22Rv1 (cell line): ENCODE results near the gene ARHGEF9.

ENCODE experiments used
- ZFX ChIP-seq: fragments of 450-650 bp; IDR thresholded peaks from 2 replicates; pipeline ENCODE4 v1.6.1; 2017; ENCODE audit warnings: antibody characterized with exemption, borderline replicate concordance
- TF ChIP-seq, protein P1 (sequence below): fragments of 450-650 bp; IDR thresholded peaks from 2 replicates; pipeline ENCODE4 v1.5.1; 2017; ENCODE audit warnings: mild to moderate bottlenecking

DNA sequence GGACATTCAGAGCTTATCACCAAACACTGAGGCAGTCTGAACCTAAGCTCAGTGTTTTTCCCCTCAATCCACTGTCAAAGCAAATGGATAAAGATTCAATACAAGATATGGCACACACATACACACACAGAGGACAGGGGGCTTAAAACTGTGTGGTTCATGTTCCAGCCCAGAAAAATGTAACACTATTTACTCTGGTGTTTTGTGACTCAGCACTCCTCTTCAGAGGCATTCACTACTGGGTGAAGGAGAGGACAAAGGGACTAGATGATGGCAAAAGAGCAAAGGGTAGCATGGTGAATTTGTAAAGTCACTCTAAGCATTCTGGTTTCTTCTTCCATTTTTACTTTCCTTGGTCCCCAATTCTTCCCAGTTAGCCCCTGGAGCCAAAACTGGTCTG lies 120.3 kb downstream of the ARHGEF9 start:
- TF ChIP-seq, protein P1, sequence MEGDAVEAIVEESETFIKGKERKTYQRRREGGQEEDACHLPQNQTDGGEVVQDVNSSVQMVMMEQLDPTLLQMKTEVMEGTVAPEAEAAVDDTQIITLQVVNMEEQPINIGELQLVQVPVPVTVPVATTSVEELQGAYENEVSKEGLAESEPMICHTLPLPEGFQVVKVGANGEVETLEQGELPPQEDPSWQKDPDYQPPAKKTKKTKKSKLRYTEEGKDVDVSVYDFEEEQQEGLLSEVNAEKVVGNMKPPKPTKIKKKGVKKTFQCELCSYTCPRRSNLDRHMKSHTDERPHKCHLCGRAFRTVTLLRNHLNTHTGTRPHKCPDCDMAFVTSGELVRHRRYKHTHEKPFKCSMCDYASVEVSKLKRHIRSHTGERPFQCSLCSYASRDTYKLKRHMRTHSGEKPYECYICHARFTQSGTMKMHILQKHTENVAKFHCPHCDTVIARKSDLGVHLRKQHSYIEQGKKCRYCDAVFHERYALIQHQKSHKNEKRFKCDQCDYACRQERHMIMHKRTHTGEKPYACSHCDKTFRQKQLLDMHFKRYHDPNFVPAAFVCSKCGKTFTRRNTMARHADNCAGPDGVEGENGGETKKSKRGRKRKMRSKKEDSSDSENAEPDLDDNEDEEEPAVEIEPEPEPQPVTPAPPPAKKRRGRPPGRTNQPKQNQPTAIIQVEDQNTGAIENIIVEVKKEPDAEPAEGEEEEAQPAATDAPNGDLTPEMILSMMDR, result no peak
- no peak for TF ChIP-seq ZFX
